ENCODE measurements around the gene PSEN1.

Gene PSEN1

GRCh38 chr14:73255693-73256225 lies 119.5 kb downstream of the PSEN1 start:
- DNase-seq = no peak

DNA sequence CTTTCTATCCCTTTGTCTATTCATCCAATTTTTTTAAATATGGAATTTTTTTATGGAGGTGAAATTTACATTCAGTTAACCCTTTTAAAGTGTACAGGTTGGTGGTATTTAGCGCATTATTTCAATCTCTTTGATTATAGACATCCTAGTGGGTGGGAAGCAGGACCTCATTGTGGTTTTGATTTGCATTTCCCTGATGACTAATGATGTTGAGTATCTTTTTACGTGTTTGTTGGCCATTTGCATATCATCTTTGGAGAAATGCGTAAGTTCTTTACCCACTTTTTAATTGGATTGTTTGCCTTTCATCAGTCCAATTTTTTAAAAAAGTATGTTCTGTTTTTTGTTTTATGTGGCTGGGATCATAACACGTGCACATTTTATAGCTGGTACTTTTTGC lies 121.8 kb downstream of the PSEN1 start:
- DNase-seq = no peak

- no peak for DNase-seq
Measured at GRCh38 chr14:73258845-73259611, 122.7 kb downstream of the PSEN1 start.

DNA sequence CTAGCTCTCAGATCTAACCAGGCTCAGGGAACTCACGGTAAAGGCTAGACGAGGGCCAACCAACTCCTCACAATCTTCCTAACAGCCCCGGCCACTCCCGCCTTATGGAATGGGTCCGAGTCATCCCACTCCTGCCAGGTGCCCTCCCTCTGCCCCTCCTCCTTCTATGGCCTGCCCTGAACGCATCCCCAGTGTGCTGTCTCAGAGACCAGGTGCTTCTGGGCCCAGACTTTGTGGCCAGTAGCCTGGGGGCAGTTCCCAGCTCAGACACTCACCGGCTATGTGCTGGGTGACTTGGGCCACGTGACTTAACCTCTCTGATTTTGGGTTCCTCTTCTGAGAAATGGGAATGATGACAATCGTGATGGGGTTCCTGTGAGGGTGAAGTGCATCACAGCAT lies 123.5 kb downstream of the PSEN1 start:
- DNase-seq = no peak

- no peak for DNase-seq
Measured at GRCh38 chr14:73260574-73260973, 124.3 kb downstream of the PSEN1 start.

DNA sequence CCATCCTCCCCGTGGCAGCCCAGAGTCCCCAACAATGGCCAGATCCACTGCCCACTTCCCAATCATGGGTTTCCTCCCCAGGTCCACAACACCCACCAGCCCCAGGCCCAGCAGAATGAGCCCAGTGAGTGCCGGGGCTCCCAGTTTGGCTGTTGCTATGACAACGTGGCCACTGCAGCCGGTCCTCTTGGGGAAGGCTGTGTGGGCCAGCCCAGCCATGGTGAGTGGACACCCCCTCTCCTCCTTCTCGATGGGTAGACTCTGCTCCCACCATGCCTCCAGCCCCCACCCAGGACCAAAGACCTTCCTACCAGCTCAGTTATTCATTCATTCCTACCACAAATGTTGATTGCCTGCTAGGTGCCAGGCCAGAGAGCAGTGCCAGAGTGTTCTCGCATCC lies 124.8 kb downstream of the PSEN1 start:
- no peak for DNase-seq

DNA sequence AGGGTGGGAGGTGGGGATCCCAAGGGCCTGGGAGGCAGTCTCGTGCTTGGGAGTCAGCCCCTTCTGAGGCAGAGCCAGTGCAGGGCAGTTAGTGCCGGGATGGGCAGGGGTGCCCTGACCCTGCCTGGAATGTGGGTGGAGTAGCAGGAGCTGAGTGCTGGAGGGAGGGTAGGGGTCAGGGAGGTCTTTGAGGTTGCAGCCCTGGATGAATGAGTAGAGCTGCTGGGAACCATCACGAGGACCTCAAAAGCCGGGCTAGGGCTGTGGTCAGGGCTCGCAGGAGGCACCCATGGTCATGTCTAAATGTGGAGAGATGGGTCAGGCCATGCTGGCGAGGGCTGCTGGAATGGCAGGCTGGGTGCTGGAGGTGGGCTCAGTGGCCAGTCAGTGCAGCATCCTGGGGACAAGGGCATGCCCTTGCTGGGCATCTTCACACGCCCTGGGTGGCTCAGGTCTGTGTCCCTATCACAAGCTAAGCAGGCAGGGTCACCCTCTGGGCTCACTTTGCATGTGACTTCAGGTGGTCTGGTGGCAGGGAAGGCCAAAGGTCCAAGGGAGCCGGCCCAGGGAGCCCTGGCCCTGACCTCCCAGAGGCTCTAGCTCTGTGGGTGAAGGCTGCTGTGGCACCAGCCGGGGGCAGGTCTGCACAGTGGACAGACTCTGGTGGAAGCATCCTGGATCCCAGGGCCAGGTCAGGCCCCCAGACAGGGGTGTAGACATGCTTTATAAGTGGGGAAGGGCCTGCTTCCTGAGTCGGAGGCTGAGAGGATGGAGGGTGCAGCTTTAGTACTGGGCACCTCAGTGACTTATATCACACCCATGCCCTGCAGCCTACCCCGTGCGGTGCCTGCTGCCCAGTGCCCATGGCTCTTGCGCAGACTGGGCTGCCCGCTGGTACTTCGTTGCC lies 125.5 kb downstream of the PSEN1 start:
- no peak for DNase-seq

- no peak for DNase-seq
Measured at GRCh38 chr14:73262427-73263183, 126.3 kb downstream of the PSEN1 start.

GRCh38 chr14:73263606-73264005 lies 127.3 kb downstream of the PSEN1 start:
- DNase-seq = no peak

DNA sequence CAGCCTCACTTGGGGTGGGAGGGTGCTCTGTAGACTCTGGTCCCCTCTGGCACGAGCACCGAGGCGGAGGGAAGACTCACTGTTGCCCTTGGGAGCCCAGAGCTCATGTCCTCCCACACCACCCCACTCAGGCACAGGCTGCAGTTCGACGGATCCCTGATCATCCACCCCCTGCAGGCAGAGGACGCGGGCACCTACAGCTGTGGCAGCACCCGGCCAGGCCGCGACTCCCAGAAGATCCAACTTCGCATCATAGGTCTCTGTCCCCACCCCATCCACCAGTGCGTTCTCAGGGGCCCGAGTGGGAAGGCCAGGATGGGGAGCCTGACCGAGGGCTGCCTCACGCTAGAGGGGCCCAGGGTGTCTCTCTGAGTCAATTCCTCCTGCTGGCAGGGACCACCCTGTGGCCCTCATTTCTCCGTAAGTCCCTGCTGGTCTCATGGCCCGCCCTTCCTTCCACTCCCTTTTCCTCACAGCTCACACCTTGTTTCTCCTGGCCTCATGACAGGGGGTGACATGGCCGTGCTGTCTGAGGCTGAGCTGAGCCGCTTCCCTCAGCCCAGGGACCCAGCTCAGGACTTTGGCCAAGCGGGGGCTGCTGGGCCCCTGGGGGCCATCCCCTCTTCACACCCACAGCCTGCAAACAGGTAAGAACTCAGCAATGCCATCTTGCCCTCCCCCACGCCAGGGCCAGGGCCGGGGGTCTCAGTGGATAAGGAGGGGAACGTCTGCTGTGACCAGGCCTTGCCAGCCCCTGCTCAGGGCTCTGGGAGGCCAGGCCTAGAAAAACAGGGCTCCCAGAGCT lies 128.0 kb downstream of the PSEN1 start:
- DNase-seq = no peak

DNA sequence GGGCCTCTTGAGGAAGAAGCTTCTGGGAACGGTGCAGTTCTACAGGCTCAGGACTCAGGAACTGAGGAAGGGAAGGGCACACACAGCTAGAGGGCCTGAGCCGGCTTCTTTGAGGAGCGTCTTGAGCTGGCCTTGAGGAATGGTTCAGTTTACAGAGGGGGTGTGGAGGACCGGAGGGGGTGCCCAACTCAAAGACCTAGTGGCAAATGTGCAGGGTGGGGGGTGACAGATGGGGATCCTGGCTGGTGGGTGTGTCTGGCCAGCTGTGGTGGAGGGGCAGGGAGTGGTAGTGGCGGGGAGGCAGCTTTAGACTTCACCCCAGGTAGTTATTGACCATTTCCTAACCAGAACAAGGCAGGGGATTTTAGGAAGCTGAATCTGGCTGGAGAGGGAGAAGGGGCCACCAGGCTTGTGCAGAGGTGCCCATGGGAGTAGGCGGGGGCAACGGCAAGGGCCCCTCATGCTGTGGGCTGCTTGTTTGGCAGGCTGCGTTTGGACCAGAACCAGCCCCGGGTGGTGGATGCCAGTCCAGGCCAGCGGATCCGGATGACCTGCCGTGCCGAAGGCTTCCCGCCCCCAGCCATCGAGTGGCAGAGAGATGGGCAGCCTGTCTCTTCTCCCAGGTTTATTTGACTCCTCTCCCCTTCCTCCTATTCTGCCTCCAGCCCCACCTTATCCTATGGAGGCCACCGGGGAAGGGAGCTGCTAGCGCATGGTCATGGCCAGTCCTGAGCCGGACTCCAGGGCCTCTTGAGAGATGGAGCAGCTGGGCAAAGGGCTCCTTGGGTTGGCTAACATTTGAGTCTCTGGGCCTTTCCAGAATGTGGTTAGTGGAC lies 128.8 kb downstream of the PSEN1 start:
- DNase-seq = no peak

DNA sequence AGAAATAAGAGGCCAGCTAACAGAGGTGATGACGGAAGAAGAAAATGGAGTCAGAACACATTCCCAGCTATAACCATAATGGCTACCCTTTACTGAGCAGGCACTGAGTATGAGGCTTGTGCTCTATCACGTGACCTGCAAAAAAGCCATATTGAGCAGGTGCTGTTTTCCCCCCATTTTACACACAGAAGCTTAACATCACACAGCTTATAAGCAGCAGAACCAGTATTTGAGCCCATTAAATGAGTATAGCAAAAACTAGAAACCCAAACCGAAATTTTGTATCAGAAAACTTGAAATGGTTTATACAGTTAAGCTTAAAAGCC lies 129.4 kb downstream of the PSEN1 start:
- no peak for DNase-seq

- DNase-seq = no peak
Measured at GRCh38 chr14:73266317-73266716, 130.0 kb downstream of the PSEN1 start.

DNA sequence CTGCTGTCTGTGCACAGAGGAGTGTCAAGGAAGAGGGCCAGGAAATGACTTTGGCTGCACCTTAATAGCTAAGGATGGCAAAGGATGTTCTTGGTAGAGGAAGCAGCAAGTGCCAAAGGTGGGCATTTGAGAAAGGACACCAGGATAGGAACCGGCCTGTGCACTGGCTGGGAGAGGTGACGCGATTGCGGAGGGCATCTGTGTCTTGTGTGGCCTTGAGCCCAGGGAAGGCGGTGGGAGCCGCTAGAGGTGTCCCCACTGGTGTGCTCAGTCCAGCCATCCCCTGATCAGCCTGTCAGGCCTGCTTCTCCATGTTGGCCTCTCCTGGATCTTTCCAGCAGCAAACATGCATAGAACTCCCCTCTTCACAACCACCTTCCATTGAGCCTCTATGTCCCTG lies 131.2 kb downstream of the PSEN1 start:
- no peak for DNase-seq

GRCh38 chr14:73269729-73270531 lies 133.6 kb downstream of the PSEN1 start:
- DNase-seq = no peak

DNA sequence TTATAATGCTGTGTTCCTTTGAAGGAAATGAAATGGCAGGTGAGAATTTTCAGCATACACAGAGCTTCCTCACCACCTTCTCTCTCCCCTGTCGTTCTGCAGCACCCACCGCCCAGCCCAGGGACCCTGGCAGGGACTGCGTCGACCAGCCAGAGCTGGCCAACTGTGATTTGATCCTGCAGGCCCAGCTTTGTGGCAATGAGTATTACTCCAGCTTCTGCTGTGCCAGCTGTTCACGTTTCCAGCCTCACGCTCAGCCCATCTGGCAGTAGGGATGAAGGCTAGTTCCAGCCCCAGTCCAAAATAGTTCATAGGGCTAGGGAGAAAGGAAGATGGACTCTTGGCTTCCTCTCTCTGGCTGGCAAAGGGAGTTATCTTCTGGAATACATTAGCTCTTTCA lies 136.1 kb downstream of the PSEN1 start:
- DNase-seq = no peak

Measured in NCI-H774 (cell line).